K562 (cell line): Measurements from ENCODE around the gene DALRD3. TPM values are rescaled to one million over a fixed set of nuclear protein-coding genes. Genes with fewer than 3 reads are reported as not detected.

ENCODE experiments used
- ARID2 ChIP-seq: fragments of 450-650 bp; IDR thresholded peaks from 2 replicates; pipeline ENCODE4 v1.6.1; 2017; ENCODE audit warnings: antibody characterized with exemption, mild to moderate bottlenecking
- BCOR ChIP-seq: fragments of 450-650 bp; IDR thresholded peaks from 2 replicates; pipeline ENCODE4 v1.6.1; 2016
- DIDO1 ChIP-seq: fragments of 450-650 bp; IDR thresholded peaks from 2 replicates; pipeline ENCODE4 v1.6.1; 2016; ENCODE audit warnings: low read depth, missing biosample characterization, missing genetic modification characterization
- KAT2B ChIP-seq: IDR thresholded peaks from one replicate; pipeline ENCODE4 v1.6.1; 2012; ENCODE audit warnings: low read depth, mild to moderate bottlenecking, control low read depth, inconsistent platforms, low read length, moderate library complexity
- KDM1A ChIP-seq, 2 experiments: fragments of 450-650 bp; IDR thresholded peaks; 2 replicates each; pipeline ENCODE4 v1.6.1; 2016; ENCODE audit warnings: mild to moderate bottlenecking in 2 of 2
- L3MBTL2 ChIP-seq: fragments of 450-650 bp; IDR thresholded peaks from 2 replicates; pipeline ENCODE4 v1.6.1; 2016; ENCODE audit warnings: mild to moderate bottlenecking, moderate library complexity
- MCM7 ChIP-seq, 2 experiments: fragments of 450-650 bp; IDR thresholded peaks; 2 replicates each; pipeline ENCODE4 v1.6.1; 2016 to 2018
- MTA2 ChIP-seq: fragments of 450-650 bp; IDR thresholded peaks from 2 replicates; pipeline ENCODE4 v1.6.1; 2016; ENCODE audit warnings: low read depth
- NR4A1 ChIP-seq, 2 experiments: fragments of 250-450 bp in 1 of 2; fragments of 450-650 bp in 1 of 2; sonication (Bioruptor Pico) in 1 of 2; IDR thresholded peaks; 2 replicates each; pipeline versions ENCODE4 v1.4.0 to v1.6.1; 2016 to 2020; ENCODE audit warnings: mild to moderate bottlenecking in 2 of 2, missing compliant biosample characterization in 1 of 2, missing genetic modification characterization in 1 of 2, moderate library complexity in 1 of 2
- PHB ChIP-seq: fragments of 250-450 bp; sonication (Bioruptor Pico); IDR thresholded peaks from 2 replicates; pipeline ENCODE4 v1.5.0; 2021
- RB1 ChIP-seq: fragments of 450-650 bp; IDR thresholded peaks from 2 replicates; pipeline ENCODE4 v1.6.1; 2017; ENCODE audit warnings: low read depth, mild to moderate bottlenecking
- RBM15 ChIP-seq: fragments of 200-400 bp; formaldehyde crosslinking; IDR thresholded peaks from 2 replicates; pipeline ENCODE4 v1.6.1; 2018; ENCODE audit warnings: mild to moderate bottlenecking, low read length, moderate library complexity; ENCODE audit not compliant: insufficient read depth
- RCOR1 ChIP-seq, 2 experiments: IDR thresholded peaks; 2 replicates each; pipeline ENCODE4 v1.6.1; 2012; ENCODE audit warnings: low read depth in 2 of 2, low read length in 2 of 2, borderline replicate concordance in 1 of 2, improper control_type of control experiment in 1 of 2
- SMAD2 ChIP-seq: fragments of 150-350 bp; IDR thresholded peaks from 2 replicates; pipeline ENCODE4 v1.6.1; 2014; ENCODE audit warnings: low read depth, mild to moderate bottlenecking, low read length
- SMARCB1 ChIP-seq: IDR thresholded peaks from 2 replicates; pipeline ENCODE4 v1.6.1; 2011; ENCODE audit warnings: improper control_type of control experiment, low read depth; ENCODE audit not compliant: insufficient read length
- SNIP1 ChIP-seq: fragments of 450-650 bp; IDR thresholded peaks from 2 replicates; pipeline ENCODE4 v1.7.1; 2017; ENCODE audit warnings: low read depth, mild to moderate bottlenecking
- SREBF2 ChIP-seq: sonication (generic); formaldehyde crosslinking; IDR thresholded peaks from 2 replicates; pipeline ENCODE4 v1.4.0; 2020; ENCODE audit warnings: mild to moderate bottlenecking, missing genetic modification reagents
- ZBTB2 ChIP-seq: fragments of 450-650 bp; IDR thresholded peaks from 2 replicates; pipeline ENCODE4 v1.6.1; 2016; ENCODE audit warnings: antibody characterized with exemption
- ZC3H4 ChIP-seq: sonication (generic); formaldehyde crosslinking; IDR thresholded peaks from 2 replicates; pipeline ENCODE4 v1.9.0; 2021; ENCODE audit warnings: missing genetic modification reagents, borderline replicate concordance
- ZFPM2 ChIP-seq: fragments of 250-450 bp; sonication (Bioruptor Pico); IDR thresholded peaks from 2 replicates; pipeline ENCODE4 v1.5.1; 2022; ENCODE audit warnings: mild to moderate bottlenecking
- polyA plus RNA-seq, 8 experiments: library from polyadenylated mRNA; depleted of rRNA in 4 of 8; stranded (reverse) in 5 of 8; unstranded in 3 of 8; fragments of >200 nt; fragmentation: Nextera tagmentation in 2 of 8; fragmentation: Illumina TruSeq in 1 of 8; extraction: Ambion mirVana in 2 of 8; extraction: Trizol in 1 of 8; gene quantifications; 2 replicates each; pipeline versions ENCODE4 v1.2.1 to v1.2.3, GENCODE V29; 2011 to 2014; ENCODE audit warnings: inconsistent platforms in 1 of 8, missing spikeins in 1 of 8
- total RNA-seq, 7 experiments: library from RNA; depleted of rRNA in 6 of 7; stranded (reverse); fragments of >200 nt in 6 of 7; fragmentation: Illumina TruSeq in 2 of 7; extraction: Trizol in 2 of 7; gene quantifications; 2 replicates each; pipeline versions ENCODE4 v1.2.1 to v1.2.3, GENCODE V29; 2011 to 2021; ENCODE audit warnings: low replicate concordance in 1 of 7
- TF ChIP-seq, protein P1 (sequence below): fragments of 250-450 bp; sonication (Bioruptor Pico); IDR thresholded peaks from 2 replicates; pipeline ENCODE4 v1.9.0; 2021; ENCODE audit warnings: mild to moderate bottlenecking
- TF ChIP-seq, protein P2 (sequence below): fragments of 250-450 bp; sonication (Bioruptor Pico); IDR thresholded peaks from 2 replicates; pipeline ENCODE4 v1.8.0; 2022; ENCODE audit warnings: inconsistent platforms
- TF ChIP-seq, protein P3 (sequence below): fragments of 450-650 bp; IDR thresholded peaks from 2 replicates; pipeline ENCODE4 v1.6.1; 2016; ENCODE audit warnings: low read depth, mild to moderate bottlenecking, moderate library complexity
- TF ChIP-seq, protein P4 (sequence below): sonication (generic); formaldehyde crosslinking; IDR thresholded peaks from 2 replicates; pipeline ENCODE4 v1.8.1; 2023; ENCODE audit warnings: mild to moderate bottlenecking, missing genetic modification reagents

Gene DALRD3
- total and polyA plus RNA-seq, 9 of the 15 experiments (the other 6 are each of a cell fraction or from before 2014, with no cell fraction given) = 6.6 to 31.3 (median 14.4) TPM

DNA sequence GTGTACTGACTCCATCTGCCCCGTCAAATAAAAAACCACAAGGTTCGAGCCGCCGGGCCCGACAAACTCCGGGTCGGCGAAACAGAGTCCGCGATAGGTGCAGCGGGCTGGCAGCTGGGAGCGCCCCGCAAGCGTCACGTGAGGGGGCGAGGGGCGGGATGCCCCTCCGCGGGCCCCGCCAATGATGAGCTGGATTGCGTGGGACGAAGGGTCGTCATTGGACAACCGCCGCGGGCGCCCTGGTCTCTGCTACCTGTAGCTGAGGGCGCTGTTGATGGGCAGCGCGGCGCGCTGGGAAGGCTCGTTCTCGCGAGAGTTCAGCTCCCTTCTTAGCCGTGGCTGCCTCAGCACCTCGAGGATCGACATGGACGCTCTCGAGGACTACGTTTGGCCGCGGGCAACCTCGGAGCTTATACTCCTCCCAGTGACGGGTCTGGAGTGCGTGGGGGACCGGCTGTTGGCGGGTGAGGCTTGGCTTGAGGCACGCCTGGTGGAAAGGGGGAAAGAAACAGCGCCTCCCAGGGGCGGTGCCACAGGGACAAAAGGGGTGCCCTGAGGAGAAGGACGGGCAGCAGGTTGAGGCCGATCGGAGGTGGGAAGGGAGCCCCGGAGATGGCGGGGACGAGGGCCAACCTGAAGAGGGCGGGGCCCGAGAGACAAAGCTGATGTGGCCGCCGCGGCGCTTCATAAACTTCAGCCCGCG, 11.2 kb downstream of the DALRD3 start, which contains the start of gene WDR6 (continued):
- TF ChIP-seq MCM7 (IDR thresholded peaks at IDR 0.05) (no peak), ZFPM2 (CRISPR knock-in tag) (no peak), MTA2 (no peak), ZBTB2 (peak; percentile 81), SNIP1 (no peak), SREBF2 (no peak), L3MBTL2 (peak; percentile 93), RCOR1 (IDR thresholded peaks at IDR 0.05; ENCODE audit: borderline replicate concordance in 1 of 2, low read depth in 2 of 2, low read length in 2 of 2) (no peak), NR4A1 (CRISPR knock-in tag; IDR thresholded peaks at IDR 0.05) (no peak), NR4A1 (tag; IDR thresholded peaks at IDR 0.05) (no peak), DIDO1 (tag) (no peak), SMARCB1 (no peak), PHB (CRISPR knock-in tag) (no peak), KDM1A (IDR thresholded peaks at IDR 0.05) (no peak), ARID2 (peak; percentile 74), RBM15 (no peak), SMAD2 (no peak), ZC3H4 (CRISPR knock-in tag) (no peak), KAT2B (no peak), BCOR (0 out of 2 replicates have a peak, but pooled peaks have one; percentile 26), RB1 (0 out of 2 replicates have a peak, but pooled peaks have one; percentile 13)
- TF ChIP-seq, protein P1, sequence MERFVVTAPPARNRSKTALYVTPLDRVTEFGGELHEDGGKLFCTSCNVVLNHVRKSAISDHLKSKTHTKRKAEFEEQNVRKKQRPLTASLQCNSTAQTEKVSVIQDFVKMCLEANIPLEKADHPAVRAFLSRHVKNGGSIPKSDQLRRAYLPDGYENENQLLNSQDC (CRISPR knock-in tag) = no peak
- TF ChIP-seq, protein P2, sequence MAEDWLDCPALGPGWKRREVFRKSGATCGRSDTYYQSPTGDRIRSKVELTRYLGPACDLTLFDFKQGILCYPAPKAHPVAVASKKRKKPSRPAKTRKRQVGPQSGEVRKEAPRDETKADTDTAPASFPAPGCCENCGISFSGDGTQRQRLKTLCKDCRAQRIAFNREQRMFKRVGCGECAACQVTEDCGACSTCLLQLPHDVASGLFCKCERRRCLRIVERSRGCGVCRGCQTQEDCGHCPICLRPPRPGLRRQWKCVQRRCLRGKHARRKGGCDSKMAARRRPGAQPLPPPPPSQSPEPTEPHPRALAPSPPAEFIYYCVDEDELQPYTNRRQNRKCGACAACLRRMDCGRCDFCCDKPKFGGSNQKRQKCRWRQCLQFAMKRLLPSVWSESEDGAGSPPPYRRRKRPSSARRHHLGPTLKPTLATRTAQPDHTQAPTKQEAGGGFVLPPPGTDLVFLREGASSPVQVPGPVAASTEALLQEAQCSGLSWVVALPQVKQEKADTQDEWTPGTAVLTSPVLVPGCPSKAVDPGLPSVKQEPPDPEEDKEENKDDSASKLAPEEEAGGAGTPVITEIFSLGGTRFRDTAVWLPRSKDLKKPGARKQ (CRISPR knock-in tag) = no peak
- TF ChIP-seq, protein P3, sequence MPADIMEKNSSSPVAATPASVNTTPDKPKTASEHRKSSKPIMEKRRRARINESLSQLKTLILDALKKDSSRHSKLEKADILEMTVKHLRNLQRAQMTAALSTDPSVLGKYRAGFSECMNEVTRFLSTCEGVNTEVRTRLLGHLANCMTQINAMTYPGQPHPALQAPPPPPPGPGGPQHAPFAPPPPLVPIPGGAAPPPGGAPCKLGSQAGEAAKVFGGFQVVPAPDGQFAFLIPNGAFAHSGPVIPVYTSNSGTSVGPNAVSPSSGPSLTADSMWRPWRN = no peak
- TF ChIP-seq, protein P4, sequence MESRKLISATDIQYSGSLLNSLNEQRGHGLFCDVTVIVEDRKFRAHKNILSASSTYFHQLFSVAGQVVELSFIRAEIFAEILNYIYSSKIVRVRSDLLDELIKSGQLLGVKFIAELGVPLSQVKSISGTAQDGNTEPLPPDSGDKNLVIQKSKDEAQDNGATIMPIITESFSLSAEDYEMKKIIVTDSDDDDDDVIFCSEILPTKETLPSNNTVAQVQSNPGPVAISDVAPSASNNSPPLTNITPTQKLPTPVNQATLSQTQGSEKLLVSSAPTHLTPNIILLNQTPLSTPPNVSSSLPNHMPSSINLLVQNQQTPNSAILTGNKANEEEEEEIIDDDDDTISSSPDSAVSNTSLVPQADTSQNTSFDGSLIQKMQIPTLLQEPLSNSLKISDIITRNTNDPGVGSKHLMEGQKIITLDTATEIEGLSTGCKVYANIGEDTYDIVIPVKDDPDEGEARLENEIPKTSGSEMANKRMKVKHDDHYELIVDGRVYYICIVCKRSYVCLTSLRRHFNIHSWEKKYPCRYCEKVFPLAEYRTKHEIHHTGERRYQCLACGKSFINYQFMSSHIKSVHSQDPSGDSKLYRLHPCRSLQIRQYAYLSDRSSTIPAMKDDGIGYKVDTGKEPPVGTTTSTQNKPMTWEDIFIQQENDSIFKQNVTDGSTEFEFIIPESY (CRISPR knock-in tag) = peak; percentile 35; the same call in 1 of the 2 replicates
